GM19438 (cell line): ENCODE measurements around the gene FTL.
"Not testable (repeated sequence)": the region's sequence is repeated elsewhere in the genome, so short reads cannot be mapped to it uniquely, and the experiment has no call there.

Experiments used
- ATAC-seq: cut with Tn5 transposase; IDR thresholded peaks from one replicate; pipeline ENCODE4 v1.9.1; 2021; ENCODE audit warnings: low read depth; ENCODE audit not compliant: unreplicated experiment

Gene FTL

DNA sequence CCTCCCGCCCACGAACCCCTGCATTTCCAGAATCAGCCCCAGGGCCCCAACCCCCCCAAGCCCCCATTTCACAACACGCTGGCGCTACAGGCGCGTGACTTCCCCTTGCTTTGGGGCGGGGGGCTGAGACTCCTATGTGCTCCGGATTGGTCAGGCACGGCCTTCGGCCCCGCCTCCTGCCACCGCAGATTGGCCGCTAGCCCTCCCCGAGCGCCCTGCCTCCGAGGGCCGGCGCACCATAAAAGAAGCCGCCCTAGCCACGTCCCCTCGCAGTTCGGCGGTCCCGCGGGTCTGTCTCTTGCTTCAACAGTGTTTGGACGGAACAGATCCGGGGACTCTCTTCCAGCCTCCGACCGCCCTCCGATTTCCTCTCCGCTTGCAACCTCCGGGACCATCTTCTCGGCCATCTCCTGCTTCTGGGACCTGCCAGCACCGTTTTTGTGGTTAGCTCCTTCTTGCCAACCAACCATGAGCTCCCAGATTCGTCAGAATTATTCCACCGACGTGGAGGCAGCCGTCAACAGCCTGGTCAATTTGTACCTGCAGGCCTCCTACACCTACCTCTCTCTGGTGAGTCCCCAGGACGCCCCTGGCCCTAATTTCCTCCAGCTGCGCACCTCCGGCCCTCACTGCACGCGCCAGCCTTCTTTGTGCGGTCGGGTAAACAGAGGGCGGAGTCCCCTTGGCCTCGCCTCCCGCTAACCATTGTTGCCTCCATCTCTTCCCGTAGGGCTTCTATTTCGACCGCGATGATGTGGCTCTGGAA is at the start of gene FTL:
TSS of gene FTL (plus strand) at position 270 of the 766 bp plus-strand sequence. CDS start at position 469, 199 bp downstream.
- peak; percentile 50 for ATAC-seq

DNA sequence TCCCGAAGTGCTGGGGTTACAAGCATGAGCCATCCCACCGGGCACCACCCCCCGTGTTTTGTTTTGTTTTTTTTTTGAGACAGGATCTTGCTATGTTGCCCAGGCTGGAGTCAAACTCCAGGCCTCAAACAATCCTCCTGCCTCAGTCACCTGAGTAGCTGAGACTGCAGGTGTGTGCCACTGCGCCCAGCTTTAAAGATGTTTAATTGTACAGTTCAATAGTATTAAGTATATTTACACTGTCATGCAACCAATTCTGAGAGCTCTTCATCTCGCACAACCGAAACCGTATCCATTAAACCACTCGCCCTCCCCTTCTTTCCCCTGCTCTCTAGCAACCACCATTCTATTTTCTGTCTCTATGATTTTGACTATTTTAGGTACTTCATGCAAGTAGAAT is 49.4 kb upstream of the FTL start:
- ATAC-seq: no peak

DNA sequence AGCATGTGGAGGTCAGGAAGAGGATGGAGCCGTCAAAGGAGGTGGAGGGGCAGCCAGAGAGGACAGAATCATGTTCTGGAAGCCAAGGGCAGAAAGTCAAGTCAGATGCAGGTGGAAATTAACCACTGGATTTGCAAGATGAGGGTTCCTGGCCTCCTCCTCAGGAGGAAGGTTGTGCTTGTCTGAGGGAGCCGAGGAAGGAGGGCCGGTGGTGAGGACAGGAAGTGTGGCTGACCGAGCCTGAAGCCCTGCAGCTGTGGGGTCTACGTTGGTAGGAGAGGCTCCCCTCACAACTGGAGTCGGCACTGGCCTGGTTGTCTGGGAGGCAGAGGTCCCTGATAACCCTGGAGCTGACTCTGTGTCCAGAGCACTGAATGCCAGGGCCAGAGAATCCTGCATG is 47.0 kb upstream of the FTL start:
- ATAC-seq: no peak

DNA sequence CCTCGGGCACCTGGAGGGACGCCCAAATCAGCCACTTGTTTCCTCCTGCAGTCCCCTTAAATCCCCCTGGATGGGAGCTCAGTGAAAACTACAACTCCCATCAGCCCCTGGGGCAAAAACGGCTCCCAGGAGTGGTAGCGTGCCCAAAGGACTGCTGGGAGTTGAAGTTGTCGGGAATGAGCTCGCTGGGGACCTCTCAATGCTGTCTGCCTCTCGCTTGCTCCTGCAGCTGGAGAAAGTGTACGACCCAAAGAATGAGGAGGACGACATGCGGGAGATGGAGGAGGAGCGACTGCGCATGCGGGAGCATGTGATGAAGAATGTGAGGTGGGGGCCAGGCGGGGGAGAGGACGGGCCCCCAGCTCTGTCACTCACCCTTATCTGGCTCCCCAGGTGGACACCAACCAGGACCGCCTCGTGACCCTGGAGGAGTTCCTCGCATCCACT is 46.3 kb upstream of the FTL start:
- ATAC-seq: no peak

GRCh38 chr19:48919271-48919670 is 45.8 kb upstream of the FTL start:
- not testable (repeated sequence) for ATAC-seq

DNA sequence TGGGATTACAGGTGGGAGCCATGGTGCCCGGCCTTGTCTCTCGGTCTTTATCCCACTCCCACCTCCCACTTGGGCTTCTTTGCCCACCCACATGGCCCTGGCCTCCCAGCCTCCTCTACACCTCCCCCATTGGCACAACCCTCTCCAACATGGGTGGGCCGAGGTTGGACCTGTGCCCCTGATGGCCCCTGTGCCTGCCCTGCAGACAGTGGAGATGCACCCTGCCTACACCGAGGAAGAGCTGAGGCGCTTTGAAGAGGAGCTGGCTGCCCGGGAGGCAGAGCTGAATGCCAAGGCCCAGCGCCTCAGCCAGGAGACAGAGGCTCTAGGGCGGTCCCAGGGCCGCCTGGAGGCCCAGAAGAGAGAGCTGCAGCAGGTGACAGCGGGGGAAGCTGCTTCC is 44.2 kb upstream of the FTL start:
- ATAC-seq: no peak

DNA sequence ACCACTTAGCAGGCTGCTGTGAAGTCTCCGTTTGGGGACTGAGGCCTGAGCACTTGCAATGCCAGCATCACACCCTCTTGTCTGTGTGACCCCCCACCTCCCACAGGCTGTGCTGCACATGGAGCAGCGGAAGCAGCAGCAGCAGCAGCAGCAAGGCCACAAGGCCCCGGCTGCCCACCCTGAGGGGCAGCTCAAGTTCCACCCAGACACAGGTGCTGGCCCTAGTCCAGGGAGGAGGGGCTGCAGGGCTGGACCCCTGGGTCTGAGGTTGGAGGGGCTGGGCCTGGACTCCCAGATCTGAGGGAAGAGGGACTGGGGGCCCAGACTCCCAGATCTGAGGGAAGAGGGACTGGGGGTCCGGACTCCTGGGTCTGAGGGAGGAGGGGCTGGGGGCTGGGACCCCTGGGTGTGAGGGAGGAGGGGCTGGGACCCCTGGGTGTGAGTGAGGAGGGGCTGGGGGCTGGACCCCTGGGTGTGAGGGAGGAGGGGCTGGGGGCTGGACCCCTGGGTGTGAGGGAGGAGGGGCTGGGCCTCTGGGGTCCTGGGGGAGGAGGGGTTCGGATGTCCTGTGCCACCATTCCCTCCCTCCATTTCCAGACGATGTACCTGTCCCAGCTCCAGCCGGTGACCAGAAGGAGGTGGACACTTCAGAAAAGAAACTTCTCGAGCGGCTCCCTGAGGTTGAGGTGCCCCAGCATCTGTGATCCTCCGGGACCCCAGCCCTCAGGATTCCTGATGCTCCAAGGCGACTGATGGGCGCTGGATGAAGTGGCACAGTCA is 43.2 kb upstream of the FTL start:
- no peak for ATAC-seq

- ATAC-seq: no peak
Measured at GRCh38 chr19:48922548-48923490, 42.3 kb upstream of the FTL start.

- no peak for ATAC-seq
Measured at GRCh38 chr19:48925240-48925843, 39.8 kb upstream of the FTL start.

DNA sequence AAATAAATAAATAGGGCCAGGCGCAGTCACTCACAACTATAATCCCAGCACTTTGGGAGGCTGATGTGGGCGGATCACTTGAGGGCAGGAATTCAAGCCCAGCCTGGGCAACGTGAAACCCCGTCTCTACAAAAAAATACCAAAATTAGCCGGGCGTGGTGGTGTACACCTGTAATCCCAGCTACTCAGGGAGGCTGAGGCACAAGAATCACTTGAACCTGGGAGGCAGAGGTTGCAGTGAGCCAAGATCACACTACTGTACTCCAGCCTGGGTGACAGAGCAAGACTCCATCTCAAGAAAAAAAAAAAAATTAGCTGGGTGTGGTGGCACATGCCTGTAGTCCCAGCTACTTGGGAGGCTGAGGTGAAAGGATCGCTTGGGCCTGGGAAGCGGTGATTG is 39.2 kb upstream of the FTL start:
- not testable (repeated sequence) for ATAC-seq

- ATAC-seq: no peak
Measured at GRCh38 chr19:48926909-48927308, 38.2 kb upstream of the FTL start.

DNA sequence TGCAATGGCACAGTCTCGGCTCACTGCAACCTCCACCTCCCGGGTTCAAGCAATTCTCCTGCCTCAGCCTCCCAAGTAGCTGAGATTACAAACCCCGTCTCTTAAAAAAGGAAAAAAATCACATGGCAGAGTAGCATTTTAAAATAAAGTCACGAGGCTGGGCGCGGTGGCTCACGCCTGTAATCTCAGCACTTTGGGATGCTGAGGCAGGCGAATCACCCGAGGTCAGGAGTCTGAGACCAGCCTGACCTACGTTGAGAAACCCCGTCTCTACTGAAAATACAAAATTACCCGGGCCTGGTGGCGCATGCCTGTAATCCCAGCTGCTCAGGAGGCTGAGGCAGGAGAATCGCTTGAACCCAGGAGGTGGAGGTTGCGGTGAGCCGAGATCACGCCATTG is 37.4 kb upstream of the FTL start:
- not testable (repeated sequence) for ATAC-seq

DNA sequence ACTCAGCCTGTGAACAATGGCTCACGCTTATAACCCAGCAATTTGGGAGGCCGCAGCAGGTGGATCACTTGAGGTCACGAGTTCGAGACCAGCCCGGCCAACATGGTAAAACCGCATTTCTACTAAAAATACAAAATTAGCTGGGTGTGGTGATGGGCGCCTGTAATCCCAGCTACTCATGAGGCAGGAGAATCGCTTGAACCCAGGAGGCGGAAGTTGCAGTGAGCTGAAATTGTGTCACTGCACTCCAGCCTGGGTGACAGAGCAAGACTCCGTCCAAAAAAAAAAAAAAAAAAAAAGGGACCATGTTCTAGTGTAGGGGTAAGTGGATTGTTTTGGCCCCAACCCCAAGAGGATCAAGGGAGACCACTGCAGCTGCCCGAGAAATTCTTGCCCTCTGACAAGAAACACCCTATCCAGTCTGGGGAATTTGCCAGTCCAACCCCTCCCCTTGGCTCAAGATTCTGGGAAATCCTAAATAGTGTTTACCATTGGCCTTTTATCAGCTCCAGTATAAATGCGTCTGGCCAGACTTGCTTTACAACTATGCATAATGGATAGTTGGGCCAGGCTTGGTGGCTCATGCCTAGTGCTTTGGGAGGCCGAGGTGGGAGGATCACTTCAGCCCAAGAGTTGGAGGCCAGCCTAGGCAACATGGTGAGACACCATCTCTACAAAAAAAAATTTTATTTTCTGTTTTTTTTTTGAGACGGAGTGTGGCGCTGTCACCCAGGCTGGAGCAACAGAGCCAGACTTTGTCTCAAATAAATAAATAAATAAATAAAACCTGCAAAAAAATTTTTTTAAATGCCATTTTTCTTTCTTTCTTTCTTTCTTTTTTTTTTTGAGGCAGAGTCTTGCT is 36.7 kb upstream of the FTL start:
- no peak for ATAC-seq

DNA sequence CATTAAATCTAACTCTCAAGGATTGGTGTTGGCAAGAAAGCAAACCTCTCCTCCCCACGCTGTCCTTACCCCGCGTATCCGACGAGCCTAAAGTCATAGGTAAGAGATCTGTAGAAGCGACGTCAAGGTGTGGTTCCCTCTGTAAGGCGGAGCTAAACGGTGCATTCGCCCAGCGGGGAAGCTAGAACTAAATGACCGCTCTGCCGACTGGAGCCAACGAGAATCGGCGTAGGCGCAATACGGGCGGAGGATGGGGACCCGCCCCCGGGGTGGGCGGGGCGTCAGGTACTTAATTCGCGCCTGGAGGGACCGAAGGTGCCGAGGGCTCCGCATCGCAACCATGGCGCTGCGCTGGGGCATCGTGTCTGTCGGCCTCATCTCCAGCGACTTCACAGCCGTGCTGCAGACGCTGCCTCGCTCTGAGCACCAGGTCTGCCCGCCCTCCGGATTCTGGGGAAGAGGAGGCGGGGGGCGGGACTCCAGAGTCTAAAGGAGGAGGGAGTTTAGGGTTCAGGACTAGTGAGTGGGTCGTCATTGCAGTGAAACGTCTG is 31.7 kb upstream of the FTL start, which contains the start of gene DHDH:
TSS of gene DHDH (plus strand) at position 318 of the 551 bp plus-strand sequence. CDS start at position 341, 23 bp downstream.
- no peak for ATAC-seq

GRCh38 chr19:48934837-48935236 is 30.3 kb upstream of the FTL start:
- no peak for ATAC-seq

- ATAC-seq: no peak
Measured at GRCh38 chr19:48935864-48936263, 29.2 kb upstream of the FTL start.

DNA sequence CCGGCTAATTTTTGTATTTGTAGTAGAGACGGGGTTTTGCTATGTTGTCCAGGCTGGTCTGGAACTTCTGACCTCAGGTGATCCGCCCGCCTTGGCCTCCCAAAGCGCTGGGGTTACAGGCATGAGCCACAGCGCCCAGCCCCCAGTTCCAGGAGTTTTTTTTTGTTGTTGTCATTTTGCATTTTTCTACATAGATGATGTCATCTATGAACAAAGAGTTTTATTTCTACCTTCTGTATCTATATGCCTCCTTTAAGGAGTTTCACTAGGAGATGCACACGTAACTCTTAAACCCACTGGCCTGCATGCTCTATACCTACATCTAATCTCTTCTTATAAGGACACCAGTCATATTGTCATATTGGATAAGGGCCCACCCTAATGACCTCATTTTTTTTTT is 26.9 kb upstream of the FTL start:
- no peak for ATAC-seq

- no peak for ATAC-seq
Measured at GRCh38 chr19:48940902-48941301, 24.2 kb upstream of the FTL start.

GRCh38 chr19:48943081-48943480 is 22.0 kb upstream of the FTL start:
- ATAC-seq: no peak
